Esophagus muscularis mucosa (tissue), 4 donors: Measurements from ENCODE around the gene PDCD5.

Source experiments
- CTCF ChIP-seq, 3 experiments: fragments of 200-600 bp in 2 of 3; fragments of 450-650 bp in 1 of 3; sonication (generic) in 2 of 3; IDR thresholded peaks; one replicate each; pipeline ENCODE4 v1.5.1; 2017 to 2019; ENCODE audit warnings: antibody characterized with exemption in 3 of 3, mild to moderate bottlenecking in 2 of 3, moderate library complexity in 1 of 3
- EP300 ChIP-seq: sonication (generic); formaldehyde crosslinking; IDR thresholded peaks from one replicate; pipeline ENCODE4 v1.6.1; 2017; ENCODE audit warnings: antibody characterized with exemption
- POLR2A ChIP-seq: fragments of 450-650 bp; IDR thresholded peaks from one replicate; pipeline ENCODE4 v1.6.1; 2017; ENCODE audit warnings: antibody characterized with exemption, moderate library complexity, mild to moderate bottlenecking, low read depth
- POLR2AphosphoS5 ChIP-seq, 2 donors: sonication (generic); formaldehyde crosslinking; IDR thresholded peaks; one replicate each; pipeline ENCODE4 v1.6.1; 2017; ENCODE audit warnings: antibody characterized with exemption in 2 of 2

- no peak for TF ChIP-seq CTCF (IDR thresholded peaks at IDR 0.05)
- no peak for TF ChIP-seq POLR2AphosphoS5 (IDR thresholded peaks at IDR 0.05)
- TF ChIP-seq POLR2A = no peak
- TF ChIP-seq EP300 = no peak
These were observed 563 bp upstream of the PDCD5 start for GRCh38 chr19:32580353-32580900.
